NCI-H1105 treated with DMSO at 0.1 percent for 48 hours (cell line): Measurements from ENCODE around the gene PBX2.
"Not testable (repeated sequence)": the region's sequence is repeated elsewhere in the genome, so short reads cannot be mapped to it uniquely, and the experiment has no call there.

ENCODE experiments used
- DNase-seq: peaks from one replicate; lab custom pipeline; 2025; lab: John Stamatoyannopoulos, UW

The PBX2 gene

GRCh38 chr6:32151181-32151862 lies 38.7 kb downstream of the PBX2 start:
- no peak for DNase-seq

GRCh38 chr6:32149932-32150870 lies 39.8 kb downstream of the PBX2 start:
- no peak for DNase-seq

GRCh38 chr6:32149092-32149755 lies 40.8 kb downstream of the PBX2 start:
- DNase-seq: no peak

GRCh38 chr6:32148289-32149091 lies 41.5 kb downstream of the PBX2 start:
- no peak for DNase-seq

GRCh38 chr6:32147401-32148132 lies 42.4 kb downstream of the PBX2 start:
- DNase-seq: no peak

GRCh38 chr6:32146687-32147086 lies 43.3 kb downstream of the PBX2 start:
- no peak for DNase-seq

GRCh38 chr6:32146287-32146686 lies 43.7 kb downstream of the PBX2 start:
- DNase-seq: no peak

- DNase-seq: not testable (repeated sequence)
Observed at GRCh38 chr6:32144238-32144637, 45.8 kb downstream of the PBX2 start.

- no peak for DNase-seq
Observed at GRCh38 chr6:32140420-32141046, 49.5 kb downstream of the PBX2 start.

- no peak for DNase-seq
Observed at GRCh38 chr6:32139590-32139989, 50.4 kb downstream of the PBX2 start.

- no peak for DNase-seq
Observed at GRCh38 chr6:32137454-32137853, 52.5 kb downstream of the PBX2 start.
